Glutamatergic neuron (in vitro differentiated cells): Measurements from ENCODE around the gene UBE2QL1. TPM values are rescaled to one million over a fixed set of nuclear protein-coding genes. Genes with fewer than 3 reads are reported as not detected.

ENCODE experiments used
- DNase-seq: peaks from one replicate; pipeline ENCODE4 v3.0.0; 2022
- H3K27ac Mint-ChIP-seq: one replicate; pipeline ENCODE4 v1.8.0; 2020; ENCODE audit warnings: mild to moderate bottlenecking, mixed read lengths, inconsistent platforms; ENCODE audit not compliant: unreplicated experiment
- H3K27me3 Mint-ChIP-seq: one replicate; pipeline ENCODE4 v1.8.0; 2020; ENCODE audit warnings: mild to moderate bottlenecking, moderate library complexity, mixed read lengths, inconsistent platforms; ENCODE audit not compliant: unreplicated experiment
- H3K36me3 Mint-ChIP-seq: one replicate; pipeline ENCODE4 v1.8.0; 2020; ENCODE audit warnings: mild to moderate bottlenecking, mixed read lengths, inconsistent platforms; ENCODE audit not compliant: unreplicated experiment
- H3K4me1 Mint-ChIP-seq: one replicate; pipeline ENCODE4 v1.8.0; 2020; ENCODE audit warnings: mild to moderate bottlenecking, low read depth, mixed read lengths, inconsistent platforms; ENCODE audit not compliant: unreplicated experiment
- H3K4me3 Mint-ChIP-seq: one replicate; pipeline ENCODE4 v1.8.0; 2020; ENCODE audit warnings: mild to moderate bottlenecking, mixed read lengths, inconsistent platforms; ENCODE audit not compliant: unreplicated experiment
- H3K9me3 Mint-ChIP-seq: one replicate; pipeline ENCODE4 v1.8.0; 2020; ENCODE audit warnings: mild to moderate bottlenecking, moderate library complexity, mixed read lengths, inconsistent platforms; ENCODE audit not compliant: unreplicated experiment
- CTCF ChIP-seq: fragments of 200-600 bp; sonication (generic); IDR thresholded peaks from one replicate; pipeline ENCODE4 v1.5.0; 2021; ENCODE audit not compliant: partially characterized antibody, unreplicated experiment
- total RNA-seq: library from RNA; stranded (reverse); fragmentation: NEBNext Ultra II Directional; extraction: Animal tissue kit (Norgen Biotek cat#: 25700); gene quantifications from one replicate; pipeline ENCODE4 v1.2.1, GENCODE V29; 2021; ENCODE audit not compliant: unreplicated experiment

The UBE2QL1 gene
- total RNA-seq, 1 donor from 2014 or later = 4.5 TPM

- Mint-ChIP-seq H3K27ac (no peak overlapping the region), H3K36me3 (no peaks in the 10 kb centered on the region), H3K27me3 (peaks cover 1% of the 10 kb centered on the region), H3K4me3 (no peak overlapping the region), H3K4me1 (peaks cover 8% of the 10 kb centered on the region), H3K9me3 (no peaks in the 10 kb centered on the region)
- no peak for DNase-seq
- TF ChIP-seq CTCF = no peak
Observed at GRCh38 chr5:6465831-6466790, 17.5 kb downstream of the UBE2QL1 start.

GRCh38 chr5:6466975-6467567 is 18.4 kb downstream of the UBE2QL1 start:
- Mint-ChIP-seq H3K36me3 (no peaks in the 10 kb centered on the region), H3K9me3 (no peaks in the 10 kb centered on the region), H3K27me3 (peaks cover 5% of the 10 kb centered on the region), H3K4me1 (peaks cover 8% of the 10 kb centered on the region), H3K4me3 (no peak overlapping the region), H3K27ac (no peak overlapping the region)
- no peak for DNase-seq
- no peak for TF ChIP-seq CTCF

GRCh38 chr5:6467591-6467990 is 18.9 kb downstream of the UBE2QL1 start:
- Mint-ChIP-seq H3K9me3 (no peaks in the 10 kb centered on the region), H3K27ac (no peak overlapping the region), H3K27me3 (peaks cover 5% of the 10 kb centered on the region), H3K4me1 (peaks cover 14% of the 10 kb centered on the region), H3K4me3 (no peak overlapping the region), H3K36me3 (no peaks in the 10 kb centered on the region)
- no peak for TF ChIP-seq CTCF
- no peak for DNase-seq

- no peak for TF ChIP-seq CTCF
- H3K9me3 Mint-ChIP-seq = peaks cover 2% of the 10 kb centered on the region
- H3K27me3 Mint-ChIP-seq = peaks cover 8% of the 10 kb centered on the region
- no peaks in the 10 kb centered on the region for H3K36me3 Mint-ChIP-seq
- peaks cover 19% of the 10 kb centered on the region for H3K4me1 Mint-ChIP-seq
- DNase-seq = no peak
- H3K4me3 Mint-ChIP-seq = no peak overlapping the region
- H3K27ac Mint-ChIP-seq = no peak overlapping the region
Observed at GRCh38 chr5:6468104-6468503, 19.4 kb downstream of the UBE2QL1 start.

- DNase-seq = no peak
- no peak overlapping the region for H3K27ac Mint-ChIP-seq
Observed at GRCh38 chr5:6468870-6469269, 20.2 kb downstream of the UBE2QL1 start.

More at GRCh38 chr5:6468870-6469269, 20.2 kb downstream of the UBE2QL1 start:
- Mint-ChIP-seq H3K9me3 (peaks cover 8% of the 10 kb centered on the region), H3K36me3 (no peaks in the 10 kb centered on the region), H3K4me1 (peaks cover 24% of the 10 kb centered on the region), H3K27me3 (peaks cover 11% of the 10 kb centered on the region), H3K4me3 (no peak overlapping the region)
- TF ChIP-seq CTCF = no peak
